ENCODE results near the gene GPR42. TPM values are rescaled to one million over a fixed set of nuclear protein-coding genes. Genes with fewer than 3 reads are reported as not detected.

GPR42 gene
- total and polyA plus RNA-seq, 2 of the 4 experiments (the other 2 are of a cell fraction), result not detected

DNA sequence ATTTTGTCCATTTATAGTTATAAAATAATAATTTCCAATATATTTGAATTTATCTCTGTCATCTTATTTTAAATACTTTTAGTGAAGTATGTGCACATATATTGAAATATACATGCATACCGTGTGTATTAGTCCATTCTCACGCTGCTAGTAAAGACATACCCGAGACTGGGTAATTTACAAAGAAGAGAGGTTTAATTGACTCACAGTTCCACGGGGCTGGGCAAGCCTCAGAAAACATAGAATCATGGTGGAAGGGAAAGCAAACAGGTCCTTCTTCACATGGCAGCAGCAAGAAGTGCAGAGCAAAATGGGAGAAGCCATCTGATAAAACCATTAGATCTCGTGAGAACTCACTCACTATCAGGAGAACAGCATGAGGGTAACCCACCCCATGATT, 39.6 kb downstream of the GPR42 start:
- H2BK120ac ChIP-seq (ENCODE audit: low read depth, low read length), result no peak overlapping the region
- no peaks in the 10 kb centered on the region for H3K9me1 ChIP-seq (ENCODE audit: insufficient read depth, low read length)
- peaks cover 2% of the 10 kb centered on the region; the same call in 1 of the 2 replicates for H3K27me3 ChIP-seq (ENCODE audit: control insufficient read depth, insufficient read depth, low read length)
- H4K20me1 ChIP-seq (ENCODE audit: insufficient read depth, low read length), result no peaks in the 10 kb centered on the region
- no peak overlapping the region for H4K5ac ChIP-seq (ENCODE audit: low read depth, low read length)
- H2BK5ac ChIP-seq (ENCODE audit: low read depth, low read length, poor library complexity, severe bottlenecking), result no peak overlapping the region
- no TSS peak for BruUV-seq (replicated peaks)
- no peak overlapping the region for H3K14ac ChIP-seq (replicated peaks; ENCODE audit: low read depth, low read length)
- H3K36me3 ChIP-seq (ENCODE audit: control insufficient read depth, insufficient read depth, low read length), result no peaks in the 10 kb centered on the region
- no peak overlapping the region for H2BK20ac ChIP-seq (ENCODE audit: low read depth, low read length)
- no peak overlapping the region for H3K4me3 ChIP-seq (ENCODE audit: insufficient read depth, low read depth, low read length)
- ChIA-PET CTCF (no interaction called here), POLR2A (ENCODE audit: unreplicated experiment) (no interaction called here)
- H2AK9ac ChIP-seq (replicated peaks; ENCODE audit: low read depth, low read length, poor library complexity), result no peak overlapping the region
- no peak overlapping the region for H3K23ac ChIP-seq (ENCODE audit: low read depth, low read length)
- H3K4me2 ChIP-seq (ENCODE audit: low read depth, low read length), result no peak overlapping the region
- no peak overlapping the region for H2AFZ ChIP-seq (replicated peaks; ENCODE audit: low read length, poor library complexity)
- ATAC-seq (ENCODE audit: low read depth) (no peak), DNase-seq (no peak)
- no peak overlapping the region for H3K4ac ChIP-seq (ENCODE audit: low read depth, low read length)
- no peak for TF ChIP-seq NFE2L2 (IDR thresholded peaks at IDR 0.05; ENCODE audit: low read depth, low read length)
- TF ChIP-seq, protein P1, sequence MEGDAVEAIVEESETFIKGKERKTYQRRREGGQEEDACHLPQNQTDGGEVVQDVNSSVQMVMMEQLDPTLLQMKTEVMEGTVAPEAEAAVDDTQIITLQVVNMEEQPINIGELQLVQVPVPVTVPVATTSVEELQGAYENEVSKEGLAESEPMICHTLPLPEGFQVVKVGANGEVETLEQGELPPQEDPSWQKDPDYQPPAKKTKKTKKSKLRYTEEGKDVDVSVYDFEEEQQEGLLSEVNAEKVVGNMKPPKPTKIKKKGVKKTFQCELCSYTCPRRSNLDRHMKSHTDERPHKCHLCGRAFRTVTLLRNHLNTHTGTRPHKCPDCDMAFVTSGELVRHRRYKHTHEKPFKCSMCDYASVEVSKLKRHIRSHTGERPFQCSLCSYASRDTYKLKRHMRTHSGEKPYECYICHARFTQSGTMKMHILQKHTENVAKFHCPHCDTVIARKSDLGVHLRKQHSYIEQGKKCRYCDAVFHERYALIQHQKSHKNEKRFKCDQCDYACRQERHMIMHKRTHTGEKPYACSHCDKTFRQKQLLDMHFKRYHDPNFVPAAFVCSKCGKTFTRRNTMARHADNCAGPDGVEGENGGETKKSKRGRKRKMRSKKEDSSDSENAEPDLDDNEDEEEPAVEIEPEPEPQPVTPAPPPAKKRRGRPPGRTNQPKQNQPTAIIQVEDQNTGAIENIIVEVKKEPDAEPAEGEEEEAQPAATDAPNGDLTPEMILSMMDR (conservative IDR thresholded peaks at IDR 0.05; ENCODE audit: low read depth, low read length), result no peak
- no peak for TF ChIP-seq RCOR1 (IDR thresholded peaks at IDR 0.05; ENCODE audit: insufficient replicate concordance, low read length)
- no peak for TF ChIP-seq POLR2A (IDR thresholded peaks at IDR 0.05; ENCODE audit: low read depth, low read length)
- no peak for TF ChIP-seq FOS (IDR thresholded peaks at IDR 0.05; ENCODE audit: low read depth, low read length)
- TF ChIP-seq MXI1 (IDR thresholded peaks at IDR 0.05; ENCODE audit: borderline replicate concordance, low read depth, low read length), result no peak
- TF ChIP-seq CHD1 (IDR thresholded peaks at IDR 0.05; ENCODE audit: low read depth, low read length), result no peak
- no peak for TF ChIP-seq RFX5 (IDR thresholded peaks at IDR 0.05; ENCODE audit: low read depth, low read length)
- TF ChIP-seq SMC3 (IDR thresholded peaks at IDR 0.05; ENCODE audit: low read depth, low read length), result no peak
- TF ChIP-seq RAD21 (IDR thresholded peaks at IDR 0.05; ENCODE audit: low read length), result no peak
- no peak for TF ChIP-seq MAZ (IDR thresholded peaks at IDR 0.05; ENCODE audit: borderline replicate concordance, low read depth, low read length)
- TF ChIP-seq CEBPB (IDR thresholded peaks at IDR 0.05; ENCODE audit: low read depth, low read length), result no peak
- TF ChIP-seq, protein P2, sequence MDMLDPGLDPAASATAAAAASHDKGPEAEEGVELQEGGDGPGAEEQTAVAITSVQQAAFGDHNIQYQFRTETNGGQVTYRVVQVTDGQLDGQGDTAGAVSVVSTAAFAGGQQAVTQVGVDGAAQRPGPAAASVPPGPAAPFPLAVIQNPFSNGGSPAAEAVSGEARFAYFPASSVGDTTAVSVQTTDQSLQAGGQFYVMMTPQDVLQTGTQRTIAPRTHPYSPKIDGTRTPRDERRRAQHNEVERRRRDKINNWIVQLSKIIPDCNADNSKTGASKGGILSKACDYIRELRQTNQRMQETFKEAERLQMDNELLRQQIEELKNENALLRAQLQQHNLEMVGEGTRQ (IDR thresholded peaks at IDR 0.05; ENCODE audit: low read depth, low read length), result no peak
- no peak for TF ChIP-seq BHLHE40 (IDR thresholded peaks at IDR 0.05; ENCODE audit: low read depth, low read length)
- TF ChIP-seq, protein P3, sequence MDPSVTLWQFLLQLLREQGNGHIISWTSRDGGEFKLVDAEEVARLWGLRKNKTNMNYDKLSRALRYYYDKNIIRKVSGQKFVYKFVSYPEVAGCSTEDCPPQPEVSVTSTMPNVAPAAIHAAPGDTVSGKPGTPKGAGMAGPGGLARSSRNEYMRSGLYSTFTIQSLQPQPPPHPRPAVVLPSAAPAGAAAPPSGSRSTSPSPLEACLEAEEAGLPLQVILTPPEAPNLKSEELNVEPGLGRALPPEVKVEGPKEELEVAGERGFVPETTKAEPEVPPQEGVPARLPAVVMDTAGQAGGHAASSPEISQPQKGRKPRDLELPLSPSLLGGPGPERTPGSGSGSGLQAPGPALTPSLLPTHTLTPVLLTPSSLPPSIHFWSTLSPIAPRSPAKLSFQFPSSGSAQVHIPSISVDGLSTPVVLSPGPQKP (IDR thresholded peaks at IDR 0.05; ENCODE audit: borderline replicate concordance, low read depth, low read length), result no peak
- no peak for TF ChIP-seq MAFK (IDR thresholded peaks at IDR 0.05; ENCODE audit: low read depth, low read length)
- dilution Hi-C loops (cut with HindIII; ENCODE audit: low sequenced_read_pairs, unreplicated experiment), result no loop called here
- H3K9ac ChIP-seq (ENCODE audit: low read depth, low read length), result no peak overlapping the region
- H3K9me3 ChIP-seq (ENCODE audit: control insufficient read depth, insufficient read depth, low read length), result no peaks in the 10 kb centered on the region
- H4K8ac ChIP-seq (ENCODE audit: low read depth in 2 of 2, low read length in 2 of 2), result no peak overlapping the region
- no CpG with 5 or more reads among the region's 5 CpGs for WGBS, 2 experiments (ENCODE audit: extremely low coverage in 2 of 2, insufficient read length in 1 of 2)
- no peak overlapping the region for H2AK5ac ChIP-seq (ENCODE audit: low read depth, low read length)
- no peak overlapping the region for H2BK15ac ChIP-seq (ENCODE audit: low read depth, low read length)
- no peak overlapping the region for H4K91ac ChIP-seq (ENCODE audit: insufficient read depth, low read depth, low read length)
- no peaks in the 10 kb centered on the region for H3K4me1 ChIP-seq (ENCODE audit: control insufficient read depth, insufficient read depth, low read length)
- no peak overlapping the region for H3K56ac ChIP-seq (ENCODE audit: extremely low read depth, insufficient read depth, low read length)
- H3K79me1 ChIP-seq (ENCODE audit: low read depth in 1 of 2, low read length in 2 of 2), result no peaks in the 10 kb centered on the region
- intact Hi-C loops (cut with micrococcal nuclease), result no loop called here
- in situ Hi-C loops (cut with MboI; ENCODE audit: low sequenced_read_pairs), result no loop called here
- no peak overlapping the region for H3K18ac ChIP-seq (ENCODE audit: low read depth, low read length)
- no peak overlapping the region for H3K27ac ChIP-seq (ENCODE audit: insufficient read depth, low read length)
